K562 (cell line): Measurements from ENCODE around the gene UFSP1. TPM values are rescaled to one million over a fixed set of nuclear protein-coding genes. Genes with fewer than 3 reads are reported as not detected.

ENCODE experiments used
- microRNA-seq: library from miRNA; unstranded; fragments of <30 nt; microRNA quantifications from one replicate; pipeline ENCODE4, GENCODE V29; 2018; ENCODE audit warnings: borderline microRNAs expressed
- polyA plus RNA-seq, 8 experiments: library from polyadenylated mRNA; depleted of rRNA in 4 of 8; stranded (reverse) in 5 of 8; unstranded in 3 of 8; fragments of >200 nt; fragmentation: Nextera tagmentation in 2 of 8; fragmentation: Illumina TruSeq in 1 of 8; extraction: Ambion mirVana in 2 of 8; extraction: Trizol in 1 of 8; gene quantifications; 2 replicates each; pipeline versions ENCODE4 v1.2.1 to v1.2.3, GENCODE V29; 2011 to 2014; ENCODE audit warnings: inconsistent platforms in 1 of 8, missing spikeins in 1 of 8
- small RNA-seq: library from RNA; depleted of rRNA; stranded (forward); fragments of <200 nt; gene quantifications from one replicate; pipeline ENCODE3, GENCODE V24; 2014
- total RNA-seq, 7 experiments: library from RNA; depleted of rRNA in 6 of 7; stranded (reverse); fragments of >200 nt in 6 of 7; fragmentation: Illumina TruSeq in 2 of 7; extraction: Trizol in 2 of 7; gene quantifications; 2 replicates each; pipeline versions ENCODE4 v1.2.1 to v1.2.3, GENCODE V29; 2011 to 2021; ENCODE audit warnings: low replicate concordance in 1 of 7

Gene UFSP1
- total and polyA plus RNA-seq, 9 of the 15 experiments (the other 6 are each of a cell fraction or from before 2014, with no cell fraction given): 0.50 to 18.8 (median 2.1) TPM

Small RNA genes lying within 50 kb of the gene (microRNA-seq; reads per million reads assigned to microRNA genes)
- gene MIR6875: not detected

Small RNA genes lying within 50 kb of the gene (small RNA-seq; reads per million reads assigned to genes)
- gene RN7SL549P: not detected
- gene RPS29P15: not detected

Other genes with a start within 250 kb of the UFSP1 start
Only the 7 nearest of the 17 such genes appear.
- 65.2 and 85.5 TPM in 2 replicates for gene EPHB4, start 62.2 kb downstream of the UFSP1 start, total RNA-seq (2014; rRNA removed)
- 26.4 and 34.2 TPM in 2 replicates for gene EPHB4, start 62.2 kb downstream of the UFSP1 start, total RNA-seq (2014; rRNA removed; fragmentation: Illumina TruSeq; extraction: Trizol)
- 44.9 and 45.9 TPM in 2 replicates for gene EPHB4, start 62.2 kb downstream of the UFSP1 start, total RNA-seq (2015; rRNA removed; fragmentation: Illumina TruSeq; extraction: Trizol)
- gene EPHB4, start 62.2 kb downstream of the UFSP1 start, total RNA-seq (2021): 81.5 and 82.1 TPM in 2 replicates
- 37.7 and 37.9 TPM in 2 replicates for gene EPHB4, start 62.2 kb downstream of the UFSP1 start, polyA plus RNA-seq (2011; rRNA removed)
- 36.4 and 55.3 TPM in 2 replicates for gene EPHB4, start 62.2 kb downstream of the UFSP1 start, polyA plus RNA-seq (2014; fragmentation: Illumina TruSeq; extraction: Trizol)
- gene EPHB4, start 62.2 kb downstream of the UFSP1 start, polyA plus RNA-seq (2014; fragmentation: Nextera tagmentation; extraction: Ambion mirVana): 1 to 10 TPM; 1.2 to 1.5 TPM
- gene EPHB4, start 62.2 kb downstream of the UFSP1 start, polyA plus RNA-seq (2014; rRNA removed): 47.0 and 50.6 TPM in 2 replicates
- gene SLC12A9, start 37.0 kb downstream of the UFSP1 start, total RNA-seq (2014; rRNA removed): 10.7 and 13.8 TPM in 2 replicates
- gene SLC12A9, start 37.0 kb downstream of the UFSP1 start, total RNA-seq (2014; rRNA removed; fragmentation: Illumina TruSeq; extraction: Trizol): 3.3 and 6.1 TPM in 2 replicates
- 7.9 and 10.7 TPM in 2 replicates for gene SLC12A9, start 37.0 kb downstream of the UFSP1 start, total RNA-seq (2015; rRNA removed; fragmentation: Illumina TruSeq; extraction: Trizol)
- 18.7 and 20.2 TPM in 2 replicates for gene SLC12A9, start 37.0 kb downstream of the UFSP1 start, total RNA-seq (2021)
- gene SLC12A9, start 37.0 kb downstream of the UFSP1 start, polyA plus RNA-seq (2011; rRNA removed): 8.4 and 10.6 TPM in 2 replicates
- gene SLC12A9, start 37.0 kb downstream of the UFSP1 start, polyA plus RNA-seq (2014; fragmentation: Illumina TruSeq; extraction: Trizol): 11.7 and 13.7 TPM in 2 replicates
- gene SLC12A9, start 37.0 kb downstream of the UFSP1 start, polyA plus RNA-seq (2014; fragmentation: Nextera tagmentation; extraction: Ambion mirVana): under 1 TPM; 0.06 to 0.17 TPM
- gene SLC12A9, start 37.0 kb downstream of the UFSP1 start, polyA plus RNA-seq (2014; rRNA removed): 14.6 and 15.6 TPM in 2 replicates
- 104 and 108 TPM in 2 replicates for gene TRIP6, start 22.3 kb downstream of the UFSP1 start, total RNA-seq (2014; rRNA removed)
- gene TRIP6, start 22.3 kb downstream of the UFSP1 start, total RNA-seq (2014; rRNA removed; fragmentation: Illumina TruSeq; extraction: Trizol): 28.3 and 28.9 TPM in 2 replicates
- 85.7 and 90.5 TPM in 2 replicates for gene TRIP6, start 22.3 kb downstream of the UFSP1 start, total RNA-seq (2015; rRNA removed; fragmentation: Illumina TruSeq; extraction: Trizol)
- gene TRIP6, start 22.3 kb downstream of the UFSP1 start, total RNA-seq (2021): 141 and 148 TPM in 2 replicates
- gene TRIP6, start 22.3 kb downstream of the UFSP1 start, polyA plus RNA-seq (2011; rRNA removed): 48.5 and 54.0 TPM in 2 replicates
- gene TRIP6, start 22.3 kb downstream of the UFSP1 start, polyA plus RNA-seq (2014; fragmentation: Illumina TruSeq; extraction: Trizol): 35.6 and 78.2 TPM in 2 replicates
- 10 to 100 TPM in 1 of 2 experiments, 1 to 10 TPM in 1; 5.9 to 12.0 TPM for gene TRIP6, start 22.3 kb downstream of the UFSP1 start, polyA plus RNA-seq (2014; fragmentation: Nextera tagmentation; extraction: Ambion mirVana)
- gene TRIP6, start 22.3 kb downstream of the UFSP1 start, polyA plus RNA-seq (2014; rRNA removed): 103 and 112 TPM in 2 replicates
- 155 and 156 TPM in 2 replicates for gene SRRT, start 14.6 kb downstream of the UFSP1 start, total RNA-seq (2014; rRNA removed)
- gene SRRT, start 14.6 kb downstream of the UFSP1 start, total RNA-seq (2014; rRNA removed; fragmentation: Illumina TruSeq; extraction: Trizol): 51.8 and 71.6 TPM in 2 replicates
- gene SRRT, start 14.6 kb downstream of the UFSP1 start, total RNA-seq (2015; rRNA removed; fragmentation: Illumina TruSeq; extraction: Trizol): 80.6 and 84.4 TPM in 2 replicates
- gene SRRT, start 14.6 kb downstream of the UFSP1 start, total RNA-seq (2021): 238 and 263 TPM in 2 replicates
- 36.5 and 68.2 TPM in 2 replicates for gene SRRT, start 14.6 kb downstream of the UFSP1 start, polyA plus RNA-seq (2011; rRNA removed)
- 143 and 145 TPM in 2 replicates for gene SRRT, start 14.6 kb downstream of the UFSP1 start, polyA plus RNA-seq (2014; fragmentation: Illumina TruSeq; extraction: Trizol)
- 10 to 100 TPM; 10.3 to 16.7 TPM for gene SRRT, start 14.6 kb downstream of the UFSP1 start, polyA plus RNA-seq (2014; fragmentation: Nextera tagmentation; extraction: Ambion mirVana)
- gene SRRT, start 14.6 kb downstream of the UFSP1 start, polyA plus RNA-seq (2014; rRNA removed): 140 and 171 TPM in 2 replicates
- 2.7 and 4.0 TPM in 2 replicates for gene ACHE, start 6.2 kb upstream of the UFSP1 start, total RNA-seq (2014; rRNA removed)
- gene ACHE, start 6.2 kb upstream of the UFSP1 start, total RNA-seq (2014; rRNA removed; fragmentation: Illumina TruSeq; extraction: Trizol): 0.54 and 0.84 TPM in 2 replicates
- gene ACHE, start 6.2 kb upstream of the UFSP1 start, total RNA-seq (2015; rRNA removed; fragmentation: Illumina TruSeq; extraction: Trizol): 0.51 and 0.87 TPM in 2 replicates
- 7.5 and 8.8 TPM in 2 replicates for gene ACHE, start 6.2 kb upstream of the UFSP1 start, total RNA-seq (2021)
- gene ACHE, start 6.2 kb upstream of the UFSP1 start, polyA plus RNA-seq (2011; rRNA removed): 2.5 and 2.8 TPM in 2 replicates
- gene ACHE, start 6.2 kb upstream of the UFSP1 start, polyA plus RNA-seq (2014; fragmentation: Illumina TruSeq; extraction: Trizol): 1.9 and 4.2 TPM in 2 replicates
- under 1 TPM; 0.04 to 0.06 TPM for gene ACHE, start 6.2 kb upstream of the UFSP1 start, polyA plus RNA-seq (2014; fragmentation: Nextera tagmentation; extraction: Ambion mirVana)
- gene ACHE, start 6.2 kb upstream of the UFSP1 start, polyA plus RNA-seq (2014; rRNA removed): 8.0 and 9.3 TPM in 2 replicates
- gene MUC3A, start 59.8 kb upstream of the UFSP1 start, total RNA-seq (2014; rRNA removed): 0.09 and 0.33 TPM in 2 replicates
- gene MUC3A, start 59.8 kb upstream of the UFSP1 start, total RNA-seq (2014; rRNA removed; fragmentation: Illumina TruSeq; extraction: Trizol): 0.13 and 0.15 TPM in 2 replicates
- not detected in 2 replicates for gene MUC3A, start 59.8 kb upstream of the UFSP1 start, total RNA-seq (2015; rRNA removed; fragmentation: Illumina TruSeq; extraction: Trizol)
- gene MUC3A, start 59.8 kb upstream of the UFSP1 start, total RNA-seq (2021): 1.6 and 2.6 TPM in 2 replicates
- 0.25 and 0.35 TPM in 2 replicates for gene MUC3A, start 59.8 kb upstream of the UFSP1 start, polyA plus RNA-seq (2011; rRNA removed)
- 1.7 and 2.2 TPM in 2 replicates for gene MUC3A, start 59.8 kb upstream of the UFSP1 start, polyA plus RNA-seq (2014; fragmentation: Illumina TruSeq; extraction: Trizol)
- gene MUC3A, start 59.8 kb upstream of the UFSP1 start, polyA plus RNA-seq (2014; fragmentation: Nextera tagmentation; extraction: Ambion mirVana): under 1 TPM; 0.06 to 0.08 TPM
- gene MUC3A, start 59.8 kb upstream of the UFSP1 start, polyA plus RNA-seq (2014; rRNA removed): 0.25 and 0.53 TPM in 2 replicates
- gene MUC12, start 79.8 kb upstream of the UFSP1 start, total RNA-seq (2014; rRNA removed): 0.33 and 1.2 TPM in 2 replicates
- gene MUC12, start 79.8 kb upstream of the UFSP1 start, total RNA-seq (2014; rRNA removed; fragmentation: Illumina TruSeq; extraction: Trizol): 0.29 TPM in 1 of 2 replicates, not detected in the other
- gene MUC12, start 79.8 kb upstream of the UFSP1 start, total RNA-seq (2015; rRNA removed; fragmentation: Illumina TruSeq; extraction: Trizol): not detected in 2 replicates
- 0.40 and 1.1 TPM in 2 replicates for gene MUC12, start 79.8 kb upstream of the UFSP1 start, total RNA-seq (2021)
- gene MUC12, start 79.8 kb upstream of the UFSP1 start, polyA plus RNA-seq (2011; rRNA removed): 0.43 and 1.1 TPM in 2 replicates
- gene MUC12, start 79.8 kb upstream of the UFSP1 start, polyA plus RNA-seq (2014; fragmentation: Illumina TruSeq; extraction: Trizol): 0.85 and 2.5 TPM in 2 replicates
- under 1 TPM; 0.23 to 0.46 TPM for gene MUC12, start 79.8 kb upstream of the UFSP1 start, polyA plus RNA-seq (2014; fragmentation: Nextera tagmentation; extraction: Ambion mirVana)
- gene MUC12, start 79.8 kb upstream of the UFSP1 start, polyA plus RNA-seq (2014; rRNA removed): 0.73 and 0.94 TPM in 2 replicates